ENCODE data around the gene AWAT1. TPM values are rescaled to one million over a fixed set of nuclear protein-coding genes. Genes with fewer than 3 reads are reported as not detected.
"Not testable (repeated sequence)": the region's sequence is repeated elsewhere in the genome, so short reads cannot be mapped to it uniquely, and the experiment has no call there.

Gene AWAT1
- polyA plus RNA-seq, 1 donor (not counting 4 experiments of a cell fraction or from before 2014, with no cell fraction given) = not detected

DNA sequence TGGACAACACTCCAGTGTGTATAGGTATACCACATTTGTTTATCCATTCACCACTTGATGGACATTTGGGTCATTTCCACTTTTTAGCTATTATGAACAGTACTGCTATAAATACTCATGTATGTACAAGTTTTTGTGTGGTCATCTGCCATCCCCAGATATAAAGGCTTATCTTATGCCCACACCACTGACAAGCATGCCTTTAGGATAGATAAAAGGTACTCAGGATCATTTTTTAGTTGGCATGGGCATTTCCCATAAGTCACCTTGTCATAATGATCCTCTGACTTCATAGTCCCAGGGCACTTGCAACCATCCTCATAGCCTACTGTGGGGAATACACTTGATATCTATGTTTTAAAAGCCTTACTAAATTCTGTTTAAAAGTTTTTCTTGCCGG lies 6.3 kb downstream of the AWAT1 start:
- no peak overlapping the region for H3K4me2 ChIP-seq (ENCODE audit: control insufficient read depth, extremely low read depth, insufficient read depth, low read depth, low read length)
- dilution Hi-C loops (cut with MboI; ENCODE audit: extremely low pct_ligation_motif_present, low sequenced_read_pairs) = no loop called here
- H3K9ac ChIP-seq (ENCODE audit: control insufficient read depth, extremely low read depth, insufficient read depth, low read length) = no peak overlapping the region
- FAIRE-seq = no peak
- H3K27me3 ChIP-seq (ENCODE audit: control insufficient read depth, extremely low read depth, insufficient read depth, low read length) = no peaks in the 10 kb centered on the region
- H3K9me3 ChIP-seq (ENCODE audit: control insufficient read depth, low read depth, low read length) = no peaks in the 10 kb centered on the region
- DNase-seq (ENCODE audit: low read depth, low spot score) = no peak
- H3K27ac ChIP-seq (ENCODE audit: control insufficient read depth, insufficient read depth, low read length) = no peak overlapping the region
- TF ChIP-seq, protein P1, sequence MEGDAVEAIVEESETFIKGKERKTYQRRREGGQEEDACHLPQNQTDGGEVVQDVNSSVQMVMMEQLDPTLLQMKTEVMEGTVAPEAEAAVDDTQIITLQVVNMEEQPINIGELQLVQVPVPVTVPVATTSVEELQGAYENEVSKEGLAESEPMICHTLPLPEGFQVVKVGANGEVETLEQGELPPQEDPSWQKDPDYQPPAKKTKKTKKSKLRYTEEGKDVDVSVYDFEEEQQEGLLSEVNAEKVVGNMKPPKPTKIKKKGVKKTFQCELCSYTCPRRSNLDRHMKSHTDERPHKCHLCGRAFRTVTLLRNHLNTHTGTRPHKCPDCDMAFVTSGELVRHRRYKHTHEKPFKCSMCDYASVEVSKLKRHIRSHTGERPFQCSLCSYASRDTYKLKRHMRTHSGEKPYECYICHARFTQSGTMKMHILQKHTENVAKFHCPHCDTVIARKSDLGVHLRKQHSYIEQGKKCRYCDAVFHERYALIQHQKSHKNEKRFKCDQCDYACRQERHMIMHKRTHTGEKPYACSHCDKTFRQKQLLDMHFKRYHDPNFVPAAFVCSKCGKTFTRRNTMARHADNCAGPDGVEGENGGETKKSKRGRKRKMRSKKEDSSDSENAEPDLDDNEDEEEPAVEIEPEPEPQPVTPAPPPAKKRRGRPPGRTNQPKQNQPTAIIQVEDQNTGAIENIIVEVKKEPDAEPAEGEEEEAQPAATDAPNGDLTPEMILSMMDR (optimal IDR thresholded peaks at IDR 0.05 in 1 of 3, IDR thresholded peaks at IDR 0.05 in 1 of 3, conservative IDR thresholded peaks at IDR 0.05 in 1 of 3; ENCODE audit: extremely low read depth in 1 of 3, insufficient read depth in 2 of 3, low read length in 3 of 3) = no peak
- no peak for TF ChIP-seq EZH2 (IDR thresholded peaks at IDR 0.05; ENCODE audit: low read length)
- no peak overlapping the region for H2AFZ ChIP-seq (ENCODE audit: control insufficient read depth, low read length)
- no peaks in the 10 kb centered on the region for H3K9me1 ChIP-seq (ENCODE audit: control insufficient read depth, extremely low read depth, insufficient read depth, low read length)
- H4K20me1 ChIP-seq (ENCODE audit: control insufficient read depth, extremely low read depth, insufficient read depth, low read length) = no peaks in the 10 kb centered on the region
- no peak overlapping the region for H3K4me3 ChIP-seq (ENCODE audit: control insufficient read depth in 2 of 3, extremely low read depth in 1 of 3, insufficient read depth in 2 of 3, low read depth in 1 of 3, low read length in 3 of 3)
- no peaks in the 10 kb centered on the region for H3K79me2 ChIP-seq (ENCODE audit: control insufficient read depth, insufficient read depth, low read length)
- H3K36me3 ChIP-seq (ENCODE audit: control insufficient read depth in 2 of 2, extremely low read depth in 1 of 2, insufficient read depth in 2 of 2, low read length in 2 of 2) = no peaks in the 10 kb centered on the region
- peaks cover 5% of the 10 kb centered on the region for H3K4me1 ChIP-seq (ENCODE audit: control insufficient read depth, extremely low read depth, insufficient read depth, low read length)

DNA sequence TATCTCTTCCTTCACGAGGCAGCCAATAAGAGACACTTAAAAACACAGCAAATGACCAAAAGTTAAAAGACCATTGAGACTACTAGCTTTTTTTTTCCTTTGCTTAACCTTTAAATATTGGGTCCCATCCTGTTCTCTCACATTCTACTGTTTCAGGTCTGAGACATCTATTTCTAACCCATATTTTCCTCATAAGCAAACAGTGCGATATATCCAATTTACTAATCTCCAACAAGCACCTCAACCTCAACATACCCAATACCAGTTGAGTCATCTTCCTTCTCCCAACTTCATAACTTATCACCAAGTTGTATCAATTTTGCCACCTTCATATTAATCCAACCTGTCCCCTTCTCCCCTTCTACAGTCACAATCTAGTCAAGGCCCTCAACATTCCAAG lies 7.0 kb downstream of the AWAT1 start:
- Histone ChIP-seq H2AFZ (ENCODE audit: control insufficient read depth, low read length) (no peak overlapping the region), H3K27me3 (ENCODE audit: control insufficient read depth, extremely low read depth, insufficient read depth, low read length) (no peaks in the 10 kb centered on the region), H3K4me1 (ENCODE audit: control insufficient read depth, extremely low read depth, insufficient read depth, low read length) (peaks cover 5% of the 10 kb centered on the region), H3K27ac (ENCODE audit: control insufficient read depth, insufficient read depth, low read length) (no peak overlapping the region), H3K9me1 (ENCODE audit: control insufficient read depth, extremely low read depth, insufficient read depth, low read length) (no peaks in the 10 kb centered on the region), H3K79me2 (ENCODE audit: control insufficient read depth, insufficient read depth, low read length) (no peaks in the 10 kb centered on the region), H3K4me2 (ENCODE audit: control insufficient read depth, extremely low read depth, insufficient read depth, low read depth, low read length) (no peak overlapping the region), H3K9ac (ENCODE audit: control insufficient read depth, extremely low read depth, insufficient read depth, low read length) (no peak overlapping the region), H3K9me3 (ENCODE audit: control insufficient read depth, low read depth, low read length) (no peaks in the 10 kb centered on the region), H3K36me3 (ENCODE audit: control insufficient read depth in 2 of 2, extremely low read depth in 1 of 2, insufficient read depth in 2 of 2, low read length in 2 of 2) (no peaks in the 10 kb centered on the region), H4K20me1 (ENCODE audit: control insufficient read depth, extremely low read depth, insufficient read depth, low read length) (no peaks in the 10 kb centered on the region), H3K4me3 (ENCODE audit: control insufficient read depth in 2 of 3, extremely low read depth in 1 of 3, insufficient read depth in 2 of 3, low read depth in 1 of 3, low read length in 3 of 3) (no peak overlapping the region)
- TF ChIP-seq, protein P1 (optimal IDR thresholded peaks at IDR 0.05 in 1 of 3, IDR thresholded peaks at IDR 0.05 in 1 of 3, conservative IDR thresholded peaks at IDR 0.05 in 1 of 3; ENCODE audit: extremely low read depth in 1 of 3, insufficient read depth in 2 of 3, low read length in 3 of 3) = no peak
- no peak for TF ChIP-seq EZH2 (IDR thresholded peaks at IDR 0.05; ENCODE audit: low read length)
- dilution Hi-C loops (cut with MboI; ENCODE audit: extremely low pct_ligation_motif_present, low sequenced_read_pairs) = no loop called here
- FAIRE-seq = no peak
- no peak for DNase-seq (ENCODE audit: low read depth, low spot score)

DNA sequence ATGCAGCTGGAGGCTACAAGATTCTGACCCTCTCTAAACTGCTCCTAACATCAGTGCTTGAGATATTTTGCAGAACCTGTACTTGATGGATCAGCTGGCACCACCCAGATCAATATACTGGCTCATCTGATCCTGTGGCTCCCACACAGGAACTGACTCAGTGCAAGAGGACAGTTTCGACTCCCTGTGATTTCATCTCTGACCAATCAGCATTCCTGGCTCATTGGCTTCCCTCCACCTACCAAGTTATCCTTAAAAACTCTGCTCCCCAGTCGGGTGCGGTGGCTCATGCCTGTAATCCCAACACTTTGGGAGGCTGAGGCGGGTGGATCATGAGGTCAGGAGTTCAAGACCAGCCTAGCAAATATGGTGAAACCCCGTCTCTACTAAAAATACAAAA lies 9.1 kb downstream of the AWAT1 start:
- H3K9me1 ChIP-seq (ENCODE audit: control insufficient read depth, extremely low read depth, insufficient read depth, low read length); H3K36me3 ChIP-seq (ENCODE audit: control insufficient read depth in 2 of 2, extremely low read depth in 1 of 2, insufficient read depth in 2 of 2, low read length in 2 of 2); H3K4me2 ChIP-seq (ENCODE audit: control insufficient read depth, extremely low read depth, insufficient read depth, low read depth, low read length); H3K27ac ChIP-seq (ENCODE audit: control insufficient read depth, insufficient read depth, low read length); DNase-seq (ENCODE audit: low read depth, low spot score); H3K4me3 ChIP-seq (ENCODE audit: control insufficient read depth in 2 of 3, extremely low read depth in 1 of 3, insufficient read depth in 2 of 3, low read depth in 1 of 3, low read length in 3 of 3); H3K4me1 ChIP-seq (ENCODE audit: control insufficient read depth, extremely low read depth, insufficient read depth, low read length); H3K9me3 ChIP-seq (ENCODE audit: control insufficient read depth, low read depth, low read length); H3K79me2 ChIP-seq (ENCODE audit: control insufficient read depth, insufficient read depth, low read length); H3K9ac ChIP-seq (ENCODE audit: control insufficient read depth, extremely low read depth, insufficient read depth, low read length); H2AFZ ChIP-seq (ENCODE audit: control insufficient read depth, low read length); H4K20me1 ChIP-seq (ENCODE audit: control insufficient read depth, extremely low read depth, insufficient read depth, low read length); H3K27me3 ChIP-seq (ENCODE audit: control insufficient read depth, extremely low read depth, insufficient read depth, low read length); dilution Hi-C loops (cut with MboI; ENCODE audit: extremely low pct_ligation_motif_present, low sequenced_read_pairs); FAIRE-seq: not testable (repeated sequence)

Data from keratinocyte (primary cell).